ELR (cell line): ENCODE results near the gene ASMTL.
A peak's percentile ranks its signal among the peaks of the same experiment; 100 is the strongest.
"Not testable (repeated sequence)": the region's sequence is repeated elsewhere in the genome, so short reads cannot be mapped to it uniquely, and the experiment has no call there.

Experiments
- DNase-seq: peaks from one replicate; pipeline ENCODE4 v3.0.0-alpha.2; 2015; ENCODE audit warnings: low read depth

ASMTL gene

DNA sequence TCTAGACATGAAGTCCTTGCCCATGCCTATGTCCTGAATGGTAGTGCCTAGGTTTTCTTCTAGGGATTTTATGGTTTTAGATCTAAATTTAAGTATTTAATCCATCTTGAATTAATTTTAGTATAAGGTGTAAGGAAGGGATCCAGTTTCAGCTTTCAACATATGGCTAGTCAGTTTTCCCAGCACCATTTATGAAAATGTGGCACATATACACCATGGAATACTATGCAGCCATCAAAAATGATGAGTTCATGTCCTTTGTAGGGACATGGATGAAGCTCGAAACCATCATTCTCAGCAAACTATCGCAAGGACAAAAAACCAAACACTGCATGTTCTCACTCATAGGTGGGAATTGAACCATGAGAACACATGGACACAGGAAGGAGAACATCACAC, 29.8 kb upstream of the ASMTL start:
- not testable (repeated sequence) for DNase-seq

GRCh38 chrX:1481636-1482529, 29.2 kb upstream of the ASMTL start:
- DNase-seq = peak; percentile 72

- DNase-seq = no peak
Measured at GRCh38 chrX:1480082-1480785, 27.5 kb upstream of the ASMTL start.

DNA sequence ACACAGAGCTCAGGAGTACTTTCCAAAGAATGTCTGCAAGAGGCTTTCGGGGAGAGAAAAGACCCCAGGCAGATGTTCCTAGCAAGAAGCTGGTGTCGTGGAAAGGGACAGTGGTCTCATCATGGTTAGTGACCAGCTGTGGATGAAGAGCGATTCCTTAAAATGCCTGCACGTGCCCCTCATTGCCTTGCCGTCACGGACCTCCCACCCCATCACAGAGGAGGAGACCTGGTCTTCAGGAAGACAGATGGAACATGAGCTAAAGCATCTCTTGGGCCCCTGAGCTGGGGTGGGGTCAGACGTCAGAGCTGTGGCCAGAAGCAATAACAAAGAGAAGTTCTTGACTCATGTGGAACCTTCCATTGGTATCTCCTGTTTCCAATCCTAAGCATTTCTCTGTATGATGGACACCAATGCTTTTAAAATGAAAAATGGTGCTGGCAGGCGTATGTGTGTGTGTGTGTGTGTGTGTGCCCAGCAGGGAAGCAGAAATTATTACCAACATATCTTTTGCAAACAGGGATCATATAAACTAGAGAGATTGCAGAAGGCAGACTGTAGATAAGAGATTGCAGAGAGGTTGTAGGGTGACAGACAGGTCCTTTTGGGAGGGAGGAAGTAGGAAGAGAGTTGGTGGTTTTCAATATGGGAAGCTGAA, 25.2 kb upstream of the ASMTL start:
- DNase-seq = peak; percentile 44

DNA sequence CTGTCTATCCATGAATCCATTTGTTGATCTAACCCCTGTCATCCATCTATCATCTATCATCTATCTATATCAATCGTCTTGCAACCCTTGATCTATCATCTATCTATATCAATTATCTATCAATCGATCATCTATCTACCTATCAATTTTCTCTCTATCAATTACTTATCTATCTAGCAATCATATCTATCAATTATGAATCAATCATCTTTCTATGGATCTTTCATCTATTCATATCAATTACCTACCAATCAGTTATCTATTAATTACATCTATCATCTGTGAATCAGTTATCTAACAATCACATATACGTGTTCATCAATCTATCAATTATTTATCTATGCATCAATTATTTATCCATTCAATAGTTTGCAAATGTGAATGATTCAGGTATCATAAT, 24.5 kb upstream of the ASMTL start:
- DNase-seq = no peak

DNA sequence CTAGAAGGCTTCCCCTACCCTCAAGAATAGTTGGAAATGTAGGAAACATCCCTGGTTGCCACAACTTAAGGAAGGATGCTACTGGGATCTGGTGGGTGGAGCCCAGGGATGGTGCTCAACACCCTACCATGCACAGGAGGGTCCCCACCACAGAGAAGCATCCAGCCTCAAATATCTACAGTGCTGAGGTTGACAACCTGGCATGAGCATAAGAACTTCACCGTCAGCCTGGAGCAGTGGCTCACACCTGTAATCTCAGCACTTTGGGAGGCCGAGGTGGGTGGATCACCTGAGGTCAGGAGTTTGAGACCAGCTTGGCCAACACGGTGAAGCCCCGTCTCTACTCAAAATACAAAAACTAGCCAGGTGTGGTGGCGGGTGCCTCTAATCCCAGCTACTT, 24.0 kb upstream of the ASMTL start:
- DNase-seq = no peak

GRCh38 chrX:1475881-1476280, 23.2 kb upstream of the ASMTL start:
- DNase-seq = no peak

GRCh38 chrX:1475481-1475880, 22.8 kb upstream of the ASMTL start:
- DNase-seq = no peak

DNA sequence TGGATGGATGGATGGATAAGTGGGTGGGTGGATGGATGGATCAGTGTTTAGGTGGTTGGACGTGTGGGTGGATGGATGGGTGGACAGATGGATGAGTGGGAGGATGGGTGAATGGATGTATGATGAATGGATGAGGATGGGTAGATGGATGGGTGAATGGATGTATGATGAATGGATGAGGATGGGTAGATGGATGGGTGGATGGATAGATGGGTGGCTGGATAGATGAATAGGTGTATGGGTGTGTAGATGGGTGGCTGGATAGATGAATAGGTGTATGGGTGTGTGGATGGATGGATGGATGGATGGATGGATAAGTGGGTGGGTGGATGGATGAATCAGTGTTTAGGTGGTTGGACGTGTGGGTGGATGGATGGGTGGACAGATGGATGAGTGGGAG, 21.9 kb upstream of the ASMTL start:
- not testable (repeated sequence) for DNase-seq

DNA sequence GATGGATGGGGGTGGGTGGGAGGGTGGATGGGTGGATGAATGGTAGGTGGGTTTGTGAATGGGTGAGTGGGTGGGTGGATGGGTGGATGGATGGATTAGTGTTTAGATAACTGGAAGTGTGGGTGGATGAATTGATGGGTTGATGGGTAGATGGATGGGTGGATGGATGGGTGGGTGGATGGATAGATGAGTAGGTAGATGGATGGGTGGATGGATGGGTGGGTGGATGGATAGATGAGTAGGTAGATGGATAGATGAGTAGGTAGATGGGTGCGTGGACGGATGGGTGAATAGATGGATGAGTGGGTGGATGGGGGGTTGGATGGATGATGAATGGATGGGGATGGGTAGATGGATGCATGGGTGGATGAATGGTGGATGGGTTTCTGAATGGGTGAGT, 20.3 kb upstream of the ASMTL start:
- DNase-seq = no peak

DNA sequence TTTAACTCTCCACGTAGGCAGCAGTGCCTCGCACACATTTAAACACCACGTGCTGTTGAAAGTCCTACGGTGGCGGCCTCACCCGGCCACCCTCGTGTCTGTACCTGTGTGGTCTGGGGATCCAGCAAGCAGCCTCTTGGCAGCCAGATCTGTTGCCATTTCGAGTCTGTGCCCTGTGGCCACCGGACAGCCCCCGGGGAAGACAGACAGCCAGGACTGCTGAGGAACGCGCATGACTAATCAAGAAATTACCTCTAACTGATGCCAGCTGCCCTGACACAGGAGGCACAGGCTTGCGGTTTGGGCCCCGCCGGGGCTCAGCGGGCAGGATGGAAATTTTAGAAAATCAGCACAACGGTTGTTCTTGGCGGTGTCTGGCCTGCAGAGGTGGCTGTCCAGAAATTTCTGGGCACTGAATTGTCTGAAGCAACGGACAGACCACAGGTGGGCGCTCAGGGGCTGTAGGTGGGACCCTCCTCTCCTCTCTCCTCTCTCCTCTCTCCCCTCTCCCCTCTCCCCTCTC, 15.6 kb upstream of the ASMTL start:
- DNase-seq = peak; percentile 63

DNA sequence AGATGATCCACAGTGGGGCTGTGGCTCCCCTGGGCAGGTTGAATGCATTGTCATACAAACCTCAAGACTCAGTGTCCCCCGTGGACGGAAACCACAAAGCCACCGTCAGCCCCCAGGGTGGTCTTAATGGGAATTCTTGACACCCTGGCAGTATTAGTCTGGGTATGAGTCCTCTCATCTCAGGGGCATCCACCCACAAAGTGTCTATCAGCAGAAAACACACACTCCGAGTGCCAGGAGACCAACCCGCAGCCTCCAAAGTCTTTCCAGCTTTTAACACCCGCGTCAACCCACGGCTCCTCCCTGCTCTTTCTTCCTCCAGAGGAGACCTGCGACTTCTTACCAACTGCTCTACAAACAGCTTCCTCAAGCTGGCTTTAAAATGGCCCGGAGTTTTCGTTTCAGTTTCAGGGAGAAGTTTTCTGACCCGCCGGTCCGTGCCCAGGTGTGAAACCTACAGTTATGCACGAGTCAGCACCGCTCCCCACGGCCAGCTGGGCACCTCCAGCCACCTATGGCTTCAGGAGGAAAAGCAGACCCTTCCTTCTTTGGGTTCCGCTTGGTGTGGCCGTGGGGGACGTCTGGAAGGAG, 14.4 kb upstream of the ASMTL start:
- DNase-seq = no peak

DNA sequence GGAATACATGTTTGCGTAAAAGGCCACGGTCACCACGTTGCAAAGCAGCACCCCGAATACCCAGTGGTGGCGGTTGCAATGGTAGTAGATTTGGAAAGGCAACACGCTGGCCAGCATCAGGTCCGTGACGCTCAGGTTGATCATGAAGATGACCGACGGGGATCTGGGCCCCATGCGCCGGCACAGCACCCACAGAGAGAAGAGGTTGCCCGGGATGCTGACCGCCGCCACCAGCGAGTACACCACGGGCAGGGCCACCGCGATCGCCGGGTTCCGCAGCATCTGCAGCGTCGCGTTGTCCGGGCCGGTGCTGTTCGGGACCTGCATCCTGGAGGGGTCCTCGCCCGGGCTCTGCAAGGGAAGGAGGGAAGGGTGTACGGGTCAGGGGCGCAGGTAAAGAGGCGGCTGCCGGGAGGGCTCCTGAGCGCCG, 13.5 kb upstream of the ASMTL start:
- DNase-seq = no peak

- no peak for DNase-seq
Measured at GRCh38 chrX:1465286-1466231, 12.8 kb upstream of the ASMTL start.

- no peak for DNase-seq
Measured at GRCh38 chrX:1464971-1465285, 12.2 kb upstream of the ASMTL start.

- DNase-seq = no peak
Measured at GRCh38 chrX:1464041-1464970, 11.6 kb upstream of the ASMTL start.

GRCh38 chrX:1463581-1463980, 10.9 kb upstream of the ASMTL start:
- no peak for DNase-seq

GRCh38 chrX:1462596-1463251, 10.0 kb upstream of the ASMTL start:
- DNase-seq = peak; percentile 46

DNA sequence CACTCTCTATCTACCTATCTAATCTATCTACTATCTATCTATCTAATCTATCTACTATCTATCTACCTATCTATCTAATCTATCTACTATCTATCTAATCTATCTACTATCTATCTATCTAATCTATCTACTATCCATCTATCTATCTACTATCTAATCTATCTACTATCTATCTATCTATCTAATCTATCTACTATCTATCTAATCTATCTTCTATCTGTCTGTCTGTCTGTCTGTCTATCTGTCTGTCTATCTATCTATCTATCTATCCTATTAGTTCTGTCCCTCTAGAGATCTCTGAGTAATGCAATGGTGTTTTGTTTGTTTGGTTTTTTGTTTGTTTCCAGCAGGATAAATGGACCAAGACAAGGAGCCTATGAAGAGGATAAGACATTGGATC, 9.4 kb upstream of the ASMTL start:
- DNase-seq = no peak

GRCh38 chrX:1455948-1456280, 3.2 kb upstream of the ASMTL start:
- no peak for DNase-seq
